ENCODE results near the gene ANKRD13B.

ANKRD13B gene

DNA sequence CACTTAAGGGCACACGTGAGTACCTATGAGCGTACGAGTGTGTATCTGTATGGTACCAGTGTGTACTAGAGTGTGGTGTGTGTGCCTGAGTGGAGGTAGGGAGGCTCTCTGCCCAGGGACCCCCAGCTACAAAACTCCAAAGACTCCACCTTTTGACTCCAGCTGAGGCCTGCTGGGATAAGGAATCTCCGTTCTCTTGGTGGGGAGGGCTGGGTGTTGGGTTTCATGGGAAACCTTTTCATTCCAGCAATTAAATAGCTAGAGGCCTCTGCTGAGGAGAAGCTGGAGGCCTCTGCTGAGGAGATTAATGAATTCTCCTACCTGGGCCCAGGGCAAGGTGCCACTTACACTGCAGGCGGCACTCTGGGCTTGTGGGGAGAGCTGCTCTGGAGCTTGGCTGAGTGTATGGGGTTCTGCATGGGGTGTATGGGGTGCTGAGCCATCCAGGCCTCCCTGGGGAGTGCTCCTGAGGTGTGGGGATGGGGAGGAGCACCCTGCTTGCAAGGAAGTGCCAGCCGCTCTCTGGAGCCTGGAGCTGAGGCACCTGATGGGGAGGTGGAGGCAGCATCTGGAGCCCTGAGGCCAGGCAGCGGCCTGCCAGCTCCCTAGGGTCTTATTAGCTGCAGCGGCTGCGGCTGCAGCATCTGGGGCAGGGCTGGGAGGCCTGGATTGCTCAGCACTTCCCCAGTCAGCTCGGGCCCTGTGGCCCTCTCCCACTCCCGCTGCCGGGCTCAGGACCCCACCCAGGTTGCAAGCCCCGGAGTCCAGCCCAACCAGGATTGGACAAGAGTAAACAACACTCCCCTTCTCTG, 4.6 kb downstream of the ANKRD13B start:
- Histone ChIP-seq H3K9me3 (ENCODE audit: control insufficient read depth in 2 of 2, low read length in 2 of 2) (no peaks in the 10 kb centered on the region), H3K27me3 (ENCODE audit: control insufficient read depth in 1 of 2, insufficient read depth in 2 of 2, low read length in 2 of 2) (peaks cover 0 to 3% of the 10 kb centered on the region in 2 donors), H3K4me1 (ENCODE audit: control insufficient read depth, insufficient read depth, low read length) (peaks cover 23% of the 10 kb centered on the region), H3K9ac (ENCODE audit: low read length in 2 of 2) (no peak overlapping the region), H3K4me3 (ENCODE audit: low read length in 2 of 2) (peak overlapping the region in 1 of 2 donors; percentile 3), H3K36me3 (ENCODE audit: control insufficient read depth in 2 of 2, insufficient read depth in 2 of 2, low read length in 2 of 2) (no peaks in the 10 kb centered on the region), H3K27ac (ENCODE audit: low read length) (no peak overlapping the region)

DNA sequence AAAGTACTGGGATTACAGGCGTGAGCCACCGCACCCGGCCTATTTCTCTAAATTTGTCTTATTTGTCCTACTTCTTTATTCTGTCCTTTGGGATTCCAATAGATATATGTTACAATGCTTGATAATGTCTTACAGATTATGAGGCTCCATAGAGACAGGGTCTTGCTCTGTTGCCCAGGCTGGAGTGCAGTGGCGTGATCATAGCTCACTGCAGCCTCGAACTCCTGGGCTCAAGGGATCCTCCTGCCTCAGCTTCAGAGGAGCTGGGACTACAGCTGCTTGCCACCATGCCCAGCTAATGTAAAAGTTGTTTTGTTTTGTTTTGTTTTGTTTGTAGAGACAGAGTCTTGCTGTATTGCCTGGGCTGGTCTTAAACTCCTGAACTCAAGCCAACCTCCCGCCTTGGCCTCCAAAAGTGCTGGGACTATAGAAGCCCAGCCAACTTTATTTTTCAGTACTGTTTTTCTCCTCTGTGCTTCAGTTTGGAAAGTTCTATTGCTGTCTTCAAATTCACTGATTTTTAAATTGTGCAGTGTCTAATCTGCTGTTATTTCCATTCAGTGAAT, 10.3 kb downstream of the ANKRD13B start:
- Histone ChIP-seq H3K27me3 (ENCODE audit: control insufficient read depth in 1 of 2, insufficient read depth in 2 of 2, low read length in 2 of 2) (no peaks in the 10 kb centered on the region), H3K9ac (ENCODE audit: low read length in 2 of 2) (no peak overlapping the region), H3K4me1 (ENCODE audit: control insufficient read depth, insufficient read depth, low read length) (no peaks in the 10 kb centered on the region), H3K9me3 (ENCODE audit: control insufficient read depth in 2 of 2, low read length in 2 of 2) (no peaks in the 10 kb centered on the region), H3K4me3 (ENCODE audit: low read length in 2 of 2) (no peak overlapping the region), H3K36me3 (ENCODE audit: control insufficient read depth in 2 of 2, insufficient read depth in 2 of 2, low read length in 2 of 2) (no peaks in the 10 kb centered on the region), H3K27ac (ENCODE audit: low read length) (no peak overlapping the region)

DNA sequence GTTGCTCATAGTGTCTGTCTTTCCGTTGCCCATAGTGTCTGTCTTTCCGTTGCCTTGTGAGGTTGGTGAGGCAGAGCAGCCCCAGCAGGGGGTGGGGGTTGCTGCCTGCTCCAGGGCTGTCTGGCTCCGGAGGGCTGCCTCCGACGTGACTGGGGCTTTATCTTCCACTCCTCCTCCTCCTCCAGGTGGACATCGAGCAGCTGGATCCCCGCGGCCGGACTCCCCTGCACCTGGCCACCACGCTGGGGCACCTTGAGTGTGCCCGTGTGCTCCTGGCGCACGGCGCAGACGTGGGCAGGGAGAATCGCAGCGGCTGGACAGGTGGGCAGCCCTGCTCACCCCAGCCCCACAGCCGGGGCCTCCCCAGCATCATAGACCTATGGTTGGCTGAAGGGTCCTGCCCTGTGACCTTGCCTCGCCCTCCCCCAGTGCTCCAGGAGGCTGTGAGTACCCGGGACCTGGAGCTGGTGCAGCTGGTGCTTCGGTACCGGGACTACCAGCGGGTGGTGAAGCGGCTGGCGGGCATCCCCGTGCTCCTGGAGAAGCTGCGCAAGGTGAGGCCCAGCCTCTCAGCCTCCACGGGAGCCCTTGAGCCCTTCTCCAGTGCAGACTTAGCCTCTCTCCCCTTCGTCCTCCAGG, 14.7 kb downstream of the ANKRD13B start:
- H3K9me3 ChIP-seq (ENCODE audit: control insufficient read depth in 2 of 2, low read length in 2 of 2): no peaks in the 10 kb centered on the region
- peaks cover 0 to 4% of the 10 kb centered on the region in 2 donors for H3K36me3 ChIP-seq (ENCODE audit: control insufficient read depth in 2 of 2, insufficient read depth in 2 of 2, low read length in 2 of 2)
- H3K27ac ChIP-seq (ENCODE audit: low read length): no peak overlapping the region
- H3K4me3 ChIP-seq (ENCODE audit: low read length in 2 of 2): no peak overlapping the region
- H3K27me3 ChIP-seq (ENCODE audit: control insufficient read depth in 1 of 2, insufficient read depth in 2 of 2, low read length in 2 of 2): no peaks in the 10 kb centered on the region
- H3K9ac ChIP-seq (ENCODE audit: low read length in 2 of 2): no peak overlapping the region
- peaks cover under 1% of the 10 kb centered on the region for H3K4me1 ChIP-seq (ENCODE audit: control insufficient read depth, insufficient read depth, low read length)

DNA sequence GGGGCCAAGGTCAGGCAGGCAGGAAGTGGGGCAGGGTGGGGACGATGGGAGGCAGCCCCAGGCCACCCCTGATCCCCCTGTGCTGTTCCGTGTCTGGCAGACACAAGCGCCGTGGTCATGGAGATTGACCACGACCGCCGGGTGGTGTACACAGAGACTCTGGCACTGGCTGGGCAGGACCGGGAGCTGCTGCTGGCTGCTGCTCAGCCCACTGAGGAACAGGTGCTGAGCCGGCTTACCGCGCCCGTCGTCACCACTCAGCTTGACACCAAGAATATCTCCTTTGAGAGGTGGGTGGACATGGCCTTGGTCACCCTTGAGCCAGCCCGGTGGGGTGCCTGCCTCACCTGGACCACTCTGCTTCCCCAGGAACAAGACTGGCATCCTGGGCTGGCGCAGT, 16.1 kb downstream of the ANKRD13B start:
- H3K4me1 ChIP-seq (ENCODE audit: control insufficient read depth, insufficient read depth, low read length): peaks cover 14% of the 10 kb centered on the region
- H3K27me3 ChIP-seq (ENCODE audit: control insufficient read depth in 1 of 2, insufficient read depth in 2 of 2, low read length in 2 of 2): no peaks in the 10 kb centered on the region
- no peak overlapping the region for H3K27ac ChIP-seq (ENCODE audit: low read length)
- no peak overlapping the region for H3K9ac ChIP-seq (ENCODE audit: low read length in 2 of 2)
- H3K36me3 ChIP-seq (ENCODE audit: control insufficient read depth in 2 of 2, insufficient read depth in 2 of 2, low read length in 2 of 2): peaks cover 0 to 4% of the 10 kb centered on the region in 2 donors
- H3K9me3 ChIP-seq (ENCODE audit: control insufficient read depth in 2 of 2, low read length in 2 of 2): no peaks in the 10 kb centered on the region
- no peak overlapping the region for H3K4me3 ChIP-seq (ENCODE audit: low read length in 2 of 2)

DNA sequence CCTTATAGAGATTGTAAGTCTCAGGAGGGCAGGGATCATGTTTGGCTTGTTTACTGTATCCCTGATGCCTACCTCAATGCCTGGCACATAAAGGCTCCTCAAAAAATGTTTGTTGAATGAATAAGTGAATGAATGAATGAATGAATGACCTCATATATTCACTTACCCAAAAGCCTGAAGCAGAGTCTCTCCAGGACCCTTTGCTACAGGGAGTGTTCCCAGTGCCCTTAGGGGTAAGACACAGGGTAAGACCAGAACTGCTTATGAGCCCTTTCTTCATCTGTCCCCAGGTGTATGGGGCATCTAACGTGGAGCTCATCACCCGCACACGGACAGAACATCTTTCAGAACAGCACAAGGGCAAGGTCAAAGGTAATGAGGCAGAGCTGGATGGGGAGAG, 17.5 kb downstream of the ANKRD13B start:
- Histone ChIP-seq H3K27ac (ENCODE audit: low read length) (no peak overlapping the region), H3K36me3 (ENCODE audit: control insufficient read depth in 2 of 2, insufficient read depth in 2 of 2, low read length in 2 of 2) (peaks cover 0 to 4% of the 10 kb centered on the region in 2 donors), H3K4me3 (ENCODE audit: low read length in 2 of 2) (no peak overlapping the region), H3K27me3 (ENCODE audit: control insufficient read depth in 1 of 2, insufficient read depth in 2 of 2, low read length in 2 of 2) (no peaks in the 10 kb centered on the region), H3K9ac (ENCODE audit: low read length in 2 of 2) (no peak overlapping the region), H3K4me1 (ENCODE audit: control insufficient read depth, insufficient read depth, low read length) (peaks cover 27% of the 10 kb centered on the region), H3K9me3 (ENCODE audit: control insufficient read depth in 2 of 2, low read length in 2 of 2) (no peaks in the 10 kb centered on the region)

DNA sequence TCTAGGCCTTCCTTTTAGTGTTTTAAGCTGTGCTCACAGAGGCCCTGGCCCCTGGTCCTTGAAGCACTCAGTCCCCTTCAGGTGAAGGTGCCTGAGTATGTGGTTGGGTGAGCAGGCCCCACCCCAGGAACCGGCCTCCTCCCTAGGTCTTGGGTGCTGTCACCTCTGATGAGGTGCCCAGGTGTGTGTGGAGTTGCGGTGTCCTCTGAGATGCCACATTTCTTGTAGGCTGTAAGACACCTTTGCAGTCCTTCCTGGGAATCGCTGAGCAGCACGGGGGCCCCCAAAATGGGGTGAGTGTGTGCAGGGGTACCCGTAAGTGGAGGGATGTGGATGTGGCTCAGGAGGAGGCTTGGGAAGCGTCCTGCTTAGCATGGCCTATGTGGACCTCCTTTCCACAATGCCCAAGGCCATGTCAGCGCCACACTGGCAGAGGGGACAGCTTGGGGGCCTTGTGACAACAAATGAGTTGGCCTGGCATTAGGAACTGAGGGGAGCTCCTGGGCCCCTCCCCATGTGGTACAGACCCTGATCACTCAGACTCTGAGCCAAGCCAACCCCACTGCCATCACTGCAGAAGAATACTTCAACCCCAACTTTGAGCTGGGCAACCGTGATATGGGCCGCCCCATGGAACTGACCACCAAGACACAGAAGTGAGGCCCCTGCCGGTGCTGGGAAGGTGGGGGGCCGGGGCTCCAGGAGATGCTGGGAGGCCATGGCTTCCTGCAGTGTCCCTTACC, 18.6 kb downstream of the ANKRD13B start:
- no peak overlapping the region for H3K27ac ChIP-seq (ENCODE audit: low read length)
- no peaks in the 10 kb centered on the region for H3K27me3 ChIP-seq (ENCODE audit: control insufficient read depth in 1 of 2, insufficient read depth in 2 of 2, low read length in 2 of 2)
- no peak overlapping the region for H3K9ac ChIP-seq (ENCODE audit: low read length in 2 of 2)

DNA sequence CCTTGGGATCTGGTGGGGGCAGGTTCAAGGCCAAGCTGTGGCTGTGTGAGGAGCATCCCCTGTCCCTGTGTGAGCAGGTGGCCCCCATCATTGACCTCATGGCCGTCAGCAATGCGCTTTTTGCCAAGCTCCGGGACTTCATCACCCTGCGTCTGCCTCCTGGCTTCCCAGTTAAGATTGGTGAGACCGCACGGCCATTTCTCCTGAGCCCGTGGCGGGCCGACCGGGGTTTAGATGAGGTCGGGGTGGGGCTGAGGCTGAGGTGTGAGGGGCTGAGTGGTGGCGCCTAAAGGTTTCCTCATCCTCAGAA, 19.1 kb downstream of the ANKRD13B start:
- Histone ChIP-seq H3K9me3 (ENCODE audit: control insufficient read depth in 2 of 2, low read length in 2 of 2) (no peaks in the 10 kb centered on the region), H3K27me3 (ENCODE audit: control insufficient read depth in 1 of 2, insufficient read depth in 2 of 2, low read length in 2 of 2) (no peaks in the 10 kb centered on the region), H3K4me3 (ENCODE audit: low read length in 2 of 2) (no peak overlapping the region), H3K9ac (ENCODE audit: low read length in 2 of 2) (no peak overlapping the region), H3K27ac (ENCODE audit: low read length) (no peak overlapping the region), H3K36me3 (ENCODE audit: control insufficient read depth in 2 of 2, insufficient read depth in 2 of 2, low read length in 2 of 2) (peaks cover 0 to 4% of the 10 kb centered on the region in 2 donors), H3K4me1 (ENCODE audit: control insufficient read depth, insufficient read depth, low read length) (peaks cover 42% of the 10 kb centered on the region)

More for the DNA sequence above, 18.6 kb downstream of the ANKRD13B start:
- Histone ChIP-seq H3K9me3 (ENCODE audit: control insufficient read depth in 2 of 2, low read length in 2 of 2) (no peaks in the 10 kb centered on the region), H3K4me3 (ENCODE audit: low read length in 2 of 2) (no peak overlapping the region), H3K4me1 (ENCODE audit: control insufficient read depth, insufficient read depth, low read length) (peaks cover 37% of the 10 kb centered on the region), H3K36me3 (ENCODE audit: control insufficient read depth in 2 of 2, insufficient read depth in 2 of 2, low read length in 2 of 2) (peaks cover 0 to 4% of the 10 kb centered on the region in 2 donors)

DNA sequence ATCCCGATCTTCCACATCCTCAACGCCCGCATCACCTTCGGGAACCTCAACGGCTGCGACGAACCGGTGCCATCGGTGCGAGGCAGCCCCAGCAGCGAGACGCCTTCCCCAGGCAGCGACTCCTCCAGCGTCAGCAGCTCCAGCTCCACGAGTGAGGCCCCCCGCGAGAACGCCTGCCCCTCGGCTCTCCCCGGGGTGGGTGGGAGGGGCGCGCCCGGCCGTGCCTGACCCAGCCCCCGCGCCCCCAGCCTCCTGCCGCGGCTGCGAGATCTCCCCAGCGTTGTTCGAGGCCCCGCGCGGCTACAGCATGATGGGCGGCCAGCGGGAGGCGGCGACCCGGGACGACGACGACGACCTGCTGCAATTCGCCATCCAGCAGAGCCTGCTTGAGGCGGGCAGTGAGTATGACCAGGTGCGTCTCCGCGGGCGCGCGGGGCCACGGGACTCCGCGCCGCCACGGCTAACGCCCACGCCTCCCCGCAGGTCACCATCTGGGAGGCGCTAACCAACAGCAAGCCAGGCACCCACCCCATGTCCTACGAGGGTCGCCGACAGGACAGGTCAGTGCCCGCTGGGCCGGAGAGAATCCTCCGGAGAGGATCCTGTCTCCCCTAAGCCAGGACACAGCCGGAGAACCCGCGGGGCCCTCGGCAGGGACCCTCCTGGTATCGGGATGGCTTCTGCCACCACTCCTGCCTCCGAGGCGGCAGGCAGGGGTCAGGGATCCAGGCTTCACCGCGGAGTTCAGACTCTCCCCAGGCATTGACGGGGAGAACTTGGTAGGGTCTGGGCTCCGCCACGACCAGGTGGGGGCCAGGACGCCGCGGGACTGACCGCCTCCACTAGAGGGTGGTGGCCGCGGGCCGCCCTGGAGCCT, 19.7 kb downstream of the ANKRD13B start:
- Histone ChIP-seq H3K27ac (ENCODE audit: low read length) (no peak overlapping the region), H3K9me3 (ENCODE audit: control insufficient read depth in 2 of 2, low read length in 2 of 2) (no peaks in the 10 kb centered on the region), H3K36me3 (ENCODE audit: control insufficient read depth in 2 of 2, insufficient read depth in 2 of 2, low read length in 2 of 2) (peaks cover 0 to 4% of the 10 kb centered on the region in 2 donors), H3K4me3 (ENCODE audit: low read length in 2 of 2) (peak overlapping the region in 1 of 2 donors; percentile 69), H3K27me3 (ENCODE audit: control insufficient read depth in 1 of 2, insufficient read depth in 2 of 2, low read length in 2 of 2) (no peaks in the 10 kb centered on the region), H3K4me1 (ENCODE audit: control insufficient read depth, insufficient read depth, low read length) (peaks cover 48% of the 10 kb centered on the region), H3K9ac (ENCODE audit: low read length in 2 of 2) (no peak overlapping the region)

DNA sequence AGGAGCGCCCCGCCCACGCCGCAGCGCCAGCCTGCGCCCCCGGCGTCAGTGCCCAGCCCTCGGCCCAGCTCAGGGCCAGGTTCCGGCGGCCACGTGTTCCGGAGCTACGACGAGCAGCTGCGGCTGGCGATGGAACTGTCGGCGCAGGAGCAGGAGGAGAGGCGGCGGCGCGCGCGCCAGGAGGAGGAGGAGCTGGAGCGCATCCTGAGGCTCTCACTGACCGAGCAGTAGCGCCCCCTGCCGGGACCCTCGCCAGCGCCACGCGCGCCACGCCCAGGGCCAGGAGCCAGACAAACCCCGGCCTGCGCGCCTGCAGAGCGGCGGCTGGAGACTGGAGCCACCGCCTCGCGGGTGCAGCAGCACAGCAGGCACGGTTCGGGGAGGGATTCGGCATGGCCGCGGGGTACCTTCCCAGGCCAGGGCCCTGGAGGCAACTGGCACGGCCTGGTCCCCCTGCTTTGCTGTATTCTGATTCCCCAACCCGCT, 20.5 kb downstream of the ANKRD13B start:
- H3K27ac ChIP-seq (ENCODE audit: low read length): no peak overlapping the region
- H3K9me3 ChIP-seq (ENCODE audit: control insufficient read depth in 2 of 2, low read length in 2 of 2): no peaks in the 10 kb centered on the region
- peak overlapping the region; percentile 40 to 69 for H3K4me3 ChIP-seq (ENCODE audit: low read length in 2 of 2)
- H3K4me1 ChIP-seq (ENCODE audit: control insufficient read depth, insufficient read depth, low read length): peaks cover 56% of the 10 kb centered on the region
- H3K36me3 ChIP-seq (ENCODE audit: control insufficient read depth in 2 of 2, insufficient read depth in 2 of 2, low read length in 2 of 2): peaks cover 0 to 4% of the 10 kb centered on the region in 2 donors
- H3K27me3 ChIP-seq (ENCODE audit: control insufficient read depth in 1 of 2, insufficient read depth in 2 of 2, low read length in 2 of 2): no peaks in the 10 kb centered on the region
- H3K9ac ChIP-seq (ENCODE audit: low read length in 2 of 2): no peak overlapping the region

DNA sequence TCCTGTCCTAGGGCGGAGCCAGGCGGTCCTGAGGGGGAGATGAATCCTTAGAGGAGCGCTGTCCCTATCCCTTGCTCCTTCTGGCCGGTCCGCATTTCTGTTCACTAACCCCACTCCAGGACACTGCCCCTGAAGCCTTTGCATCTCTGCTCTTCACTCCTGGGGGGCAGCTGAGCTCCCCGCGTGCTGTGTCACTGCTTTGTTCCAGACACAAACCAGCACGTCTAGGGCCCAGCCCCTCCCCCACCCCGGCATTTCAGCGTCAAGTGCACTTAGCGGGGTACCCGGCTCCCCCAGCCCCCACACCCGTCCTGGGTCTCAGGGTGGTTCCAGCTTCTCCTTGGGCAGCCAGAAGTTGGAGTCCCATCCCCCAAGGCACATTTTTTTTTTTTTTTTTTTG, 20.9 kb downstream of the ANKRD13B start:
- Histone ChIP-seq H3K27ac (ENCODE audit: low read length) (no peak overlapping the region), H3K9me3 (ENCODE audit: control insufficient read depth in 2 of 2, low read length in 2 of 2) (no peaks in the 10 kb centered on the region), H3K4me3 (ENCODE audit: low read length in 2 of 2) (peak overlapping the region; percentile 40 to 69), H3K36me3 (ENCODE audit: control insufficient read depth in 2 of 2, insufficient read depth in 2 of 2, low read length in 2 of 2) (peaks cover 0 to 4% of the 10 kb centered on the region in 2 donors), H3K9ac (ENCODE audit: low read length in 2 of 2) (no peak overlapping the region), H3K4me1 (ENCODE audit: control insufficient read depth, insufficient read depth, low read length) (peaks cover 60% of the 10 kb centered on the region), H3K27me3 (ENCODE audit: control insufficient read depth in 1 of 2, insufficient read depth in 2 of 2, low read length in 2 of 2) (no peaks in the 10 kb centered on the region)

Data from stomach smooth muscle (tissue), 2 donors.